IPS DF 19.7 (cell line): ENCODE results near the gene SUSD2.
"Not testable (repeated sequence)": the region's sequence is repeated elsewhere in the genome, so short reads cannot be mapped to it uniquely, and the experiment has no call there.

Source experiments
- DNase-seq: peaks from one replicate; pipeline ENCODE4 v3.0.0-alpha.2; 2013; ENCODE audit warnings: low read depth, low spot score

SUSD2 gene

GRCh38 chr22:24176040-24176439, 5.2 kb upstream of the SUSD2 start:
- no peak for DNase-seq

DNA sequence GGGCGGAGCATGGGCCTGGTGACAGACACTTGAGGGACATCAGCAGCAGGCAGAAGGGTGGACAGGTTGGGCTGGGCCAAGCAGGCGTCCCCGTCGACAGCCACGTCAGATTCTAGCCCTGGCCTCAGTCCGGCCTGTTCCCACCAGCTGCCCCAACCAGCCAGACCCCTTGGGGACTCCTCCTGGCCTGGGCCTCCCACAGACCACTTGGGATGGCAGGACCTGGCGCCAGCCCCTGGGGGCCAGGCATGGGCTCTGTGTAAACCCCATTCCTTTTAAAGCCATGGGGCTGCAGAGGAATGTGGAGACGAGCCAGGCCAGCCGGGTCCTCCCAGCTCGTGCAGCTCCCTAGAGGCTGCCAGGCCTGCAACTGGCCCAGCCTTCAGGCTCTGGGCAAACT, 4.7 kb upstream of the SUSD2 start:
- DNase-seq: no peak

DNA sequence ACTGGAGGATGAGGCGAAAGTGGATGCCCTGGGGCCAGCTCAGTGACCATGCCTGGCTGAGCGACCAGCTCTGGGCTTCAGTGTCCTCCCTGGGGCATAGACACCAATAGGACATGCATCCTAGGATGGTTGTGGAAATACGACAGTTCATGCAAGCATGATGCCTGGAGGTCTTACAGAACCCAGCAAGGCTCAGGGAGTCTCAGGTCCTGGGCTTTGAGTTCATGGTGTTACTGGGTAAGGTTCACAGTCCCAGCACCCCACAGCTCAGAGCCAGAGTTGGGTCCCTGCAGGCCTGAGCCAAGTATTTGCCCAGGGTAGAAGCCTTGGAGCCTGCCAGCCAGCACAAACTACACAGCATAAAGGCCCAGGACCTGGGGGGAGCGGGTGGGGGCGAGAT, 4.2 kb upstream of the SUSD2 start:
- DNase-seq: no peak

DNA sequence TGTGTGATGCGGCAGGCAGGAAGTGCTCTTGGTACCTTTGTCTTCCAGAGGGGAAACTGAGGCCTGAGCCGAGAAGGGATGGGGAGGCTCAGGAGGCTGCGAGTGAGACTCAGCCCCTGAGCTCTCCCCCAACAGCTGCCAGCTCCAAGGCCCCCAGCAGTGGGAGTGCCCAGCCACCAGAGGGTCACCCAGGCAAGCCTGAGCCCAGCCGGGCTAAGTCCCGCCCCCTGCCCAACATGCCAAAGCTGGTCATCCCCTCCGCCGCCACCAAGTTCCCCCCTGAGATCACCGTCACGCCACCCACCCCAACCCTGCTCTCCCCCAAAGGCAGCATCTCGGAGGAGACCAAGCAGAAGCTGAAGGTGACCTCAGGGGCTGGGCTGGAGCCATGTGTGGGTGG, 3.8 kb upstream of the SUSD2 start:
- no peak for DNase-seq

DNA sequence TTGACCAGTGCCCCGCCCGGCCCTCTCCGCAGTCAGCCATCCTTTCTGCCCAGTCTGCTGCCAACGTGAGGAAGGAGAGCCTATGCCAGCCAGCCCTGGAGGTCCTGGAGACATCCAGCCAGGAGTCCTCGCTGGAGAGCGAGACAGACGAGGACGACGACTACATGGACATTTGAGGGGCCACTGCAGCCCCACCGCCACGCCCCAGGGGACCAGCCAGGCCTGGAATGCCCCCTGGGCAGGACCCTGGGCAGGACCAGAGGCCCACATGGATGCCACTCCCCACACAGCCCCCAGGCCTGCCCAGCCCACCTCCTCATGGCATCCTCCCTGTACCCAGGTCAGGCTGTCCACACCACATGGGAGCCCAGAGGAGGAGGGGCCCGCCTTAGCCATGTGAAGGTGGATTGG, 3.3 kb upstream of the SUSD2 start:
- DNase-seq: no peak

DNA sequence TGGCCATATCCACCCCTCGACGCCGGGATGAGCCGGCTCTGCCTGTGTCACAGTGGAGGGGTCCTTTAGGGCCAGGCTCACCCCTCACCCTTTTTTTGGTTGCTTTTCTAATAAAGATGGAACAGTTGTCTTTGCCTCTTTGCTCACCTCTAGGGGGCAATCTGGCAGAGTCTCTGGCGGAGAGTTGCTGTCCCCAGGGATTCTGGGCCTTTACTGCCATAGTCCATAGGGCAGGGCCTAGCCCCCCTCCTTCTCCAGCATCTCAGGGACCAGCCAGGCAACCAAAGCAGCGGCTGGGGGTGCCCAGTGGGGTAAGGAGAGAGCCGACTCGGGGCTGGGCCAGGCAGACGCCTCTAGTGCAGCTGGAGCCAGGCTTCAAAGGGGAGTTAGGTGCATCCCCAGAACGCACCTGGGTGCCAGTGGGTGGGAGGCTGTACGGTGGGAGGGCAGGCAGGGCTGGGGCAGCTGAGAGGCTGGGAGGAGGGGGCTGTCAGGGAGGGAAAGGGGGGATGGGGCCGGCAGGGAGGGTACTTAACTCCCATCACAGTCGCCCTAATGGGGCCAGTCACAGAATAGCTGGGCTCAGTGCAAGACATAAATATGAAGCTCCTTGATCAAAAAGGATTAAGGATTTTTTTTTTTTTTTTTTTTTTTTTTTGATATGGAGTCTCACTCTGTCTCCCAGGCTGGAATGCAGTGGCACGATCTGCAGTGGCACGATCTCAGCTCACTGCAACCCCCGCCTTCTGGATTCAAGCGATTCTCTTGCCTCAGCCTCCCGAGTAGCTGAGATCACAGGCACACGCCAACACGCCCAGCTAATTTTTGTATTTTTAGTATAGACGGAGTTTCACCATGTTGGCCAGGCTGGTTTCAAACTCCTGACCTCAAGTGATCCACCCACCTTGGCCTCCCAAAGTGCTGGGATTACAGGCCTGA, 2.5 kb upstream of the SUSD2 start:
- no peak for DNase-seq

DNA sequence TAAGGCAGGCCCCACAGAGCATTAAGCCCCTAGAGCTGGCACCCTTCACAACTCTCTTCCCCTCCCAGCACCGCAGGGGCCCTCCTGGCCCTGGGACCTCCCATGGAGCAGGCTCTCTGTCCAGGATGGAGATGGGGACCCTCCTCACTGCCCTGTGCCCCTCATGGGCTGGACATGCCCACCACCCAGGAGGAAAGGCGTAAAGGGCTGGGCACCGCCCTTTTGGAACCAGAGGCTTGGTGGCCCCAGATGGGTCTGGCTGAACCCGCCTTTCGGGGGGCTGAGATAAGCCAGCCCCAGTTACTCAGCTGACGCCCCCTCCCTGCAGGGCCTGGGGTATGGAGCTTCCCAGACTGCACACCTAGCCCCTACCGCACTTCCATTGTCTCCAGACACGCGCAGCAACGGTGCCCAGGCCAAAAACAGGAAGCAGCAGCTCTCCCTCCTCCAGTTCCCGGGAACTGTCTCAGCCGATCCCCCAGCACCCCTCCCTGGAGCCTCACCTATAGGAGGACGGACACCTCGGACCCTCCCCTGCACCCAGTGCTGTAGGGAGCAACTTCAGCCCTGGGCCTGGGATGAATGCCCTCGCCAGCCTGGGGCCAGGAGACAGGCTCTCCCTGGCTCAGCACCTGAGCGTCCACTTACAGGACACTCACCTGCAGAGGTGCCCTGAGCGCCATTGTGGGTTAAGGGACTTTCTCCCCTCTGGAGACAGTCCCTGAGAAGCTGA, 1.6 kb upstream of the SUSD2 start:
- DNase-seq: no peak

GRCh38 chr22:24180316-24181087, 785 bp upstream of the SUSD2 start:
- DNase-seq: no peak

DNA sequence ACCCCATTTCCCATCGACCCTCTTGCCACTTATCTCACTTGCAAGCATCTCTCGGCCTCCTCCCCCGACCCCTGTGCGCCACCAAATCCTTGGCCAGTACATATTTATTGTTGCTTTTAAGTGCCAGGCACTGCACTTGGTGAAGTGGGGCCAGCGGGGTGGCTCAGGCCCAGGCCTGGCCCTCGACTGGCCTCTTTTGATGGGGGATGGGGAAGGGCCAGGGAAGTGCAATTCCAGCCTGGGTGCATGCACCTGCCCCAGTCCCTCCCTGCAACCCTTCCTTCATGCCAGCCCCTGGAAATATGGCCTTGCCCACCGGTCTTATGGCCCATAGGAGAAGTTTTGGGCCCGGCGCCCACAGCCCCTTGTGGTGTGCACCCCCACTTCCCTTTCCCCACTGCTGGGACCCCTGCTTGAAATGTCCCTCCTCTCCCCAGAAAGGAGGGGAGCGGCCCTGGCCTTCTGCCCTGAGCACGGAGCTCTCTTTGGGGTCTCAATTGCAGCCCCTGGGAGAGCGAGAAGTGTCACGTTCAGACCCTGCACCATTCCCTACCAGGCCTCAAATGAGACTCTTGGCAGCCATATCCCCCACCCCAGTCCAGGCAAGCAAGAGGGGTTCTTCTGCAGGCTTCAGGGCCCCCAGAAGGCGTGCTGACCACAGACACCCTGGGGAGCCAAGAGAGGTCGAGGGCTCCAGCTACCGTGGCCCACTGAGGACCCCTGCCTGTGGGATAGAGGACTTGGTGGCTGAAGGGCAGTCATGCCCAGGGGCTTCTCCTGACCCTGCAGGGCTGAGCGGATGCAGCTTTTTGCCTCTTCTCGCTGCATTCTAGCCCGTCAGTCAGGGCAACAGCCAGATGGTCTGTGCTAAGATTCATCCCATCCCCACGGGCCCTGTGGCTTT, 961 bp downstream of the SUSD2 start:
- DNase-seq: no peak

- DNase-seq: not testable (repeated sequence)
Observed at GRCh38 chr22:24182900-24183246, 1.6 kb downstream of the SUSD2 start.

DNA sequence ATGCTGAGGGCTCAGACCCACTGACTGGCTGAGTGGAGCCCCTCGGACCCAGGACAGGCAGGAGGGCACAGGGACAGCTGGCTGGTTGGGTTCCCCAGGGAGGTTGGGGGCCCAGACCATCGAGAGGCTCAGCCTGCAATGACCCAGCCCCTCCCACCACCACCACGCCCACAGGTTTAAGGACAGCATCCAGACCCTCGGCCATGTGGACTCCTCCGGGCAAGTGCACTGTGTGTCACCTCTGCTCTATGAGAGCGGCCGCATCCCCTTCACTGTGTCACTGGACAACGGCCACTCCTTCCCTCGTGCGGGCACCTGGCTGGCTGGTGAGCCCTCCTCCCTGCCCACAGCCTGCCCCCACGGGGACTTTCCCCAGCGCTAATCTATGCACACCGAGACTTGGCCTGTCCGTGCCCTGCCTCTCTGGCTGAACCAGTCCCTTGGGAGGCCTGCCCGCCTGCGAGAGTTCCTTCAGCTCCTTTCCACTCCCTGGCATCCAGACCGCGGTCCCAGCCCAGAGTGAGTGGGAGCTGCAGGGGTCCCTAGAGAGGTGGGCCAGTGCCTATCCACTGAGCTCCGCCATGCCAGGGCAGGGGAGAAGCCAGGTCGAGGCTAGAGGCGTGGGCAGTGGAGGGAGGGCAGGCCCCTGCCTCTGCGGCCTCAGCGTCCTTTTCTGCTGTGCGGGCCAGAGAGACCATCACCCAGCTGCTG, 2.2 kb downstream of the SUSD2 start:
- DNase-seq: no peak

GRCh38 chr22:24184057-24184798, 2.9 kb downstream of the SUSD2 start:
- DNase-seq: no peak

DNA sequence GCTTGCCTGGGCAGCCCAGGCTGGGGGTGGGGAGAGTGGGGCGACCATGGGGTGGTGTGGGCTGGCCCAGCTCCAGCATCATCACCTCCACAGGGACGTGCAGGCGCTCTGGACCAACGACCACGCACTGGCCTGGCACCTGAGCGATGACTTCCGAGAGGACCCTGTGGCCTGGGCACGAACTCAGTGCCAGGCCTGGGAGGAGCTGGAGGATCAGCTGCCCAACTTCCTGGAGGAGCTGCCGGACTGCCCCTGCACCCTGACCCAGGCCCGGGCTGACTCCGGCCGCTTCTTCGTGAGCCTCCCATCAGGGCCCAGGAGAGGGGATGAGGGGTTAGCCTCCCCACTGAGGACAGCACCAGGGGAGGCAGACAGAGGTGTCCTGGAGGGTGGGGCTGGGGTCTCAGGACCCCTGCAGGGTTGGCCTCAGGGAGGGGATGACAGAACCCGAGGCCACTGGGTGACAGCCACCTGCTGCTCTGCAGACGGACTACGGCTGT, 3.8 kb downstream of the SUSD2 start:
- no peak for DNase-seq

GRCh38 chr22:24185501-24186351, 4.4 kb downstream of the SUSD2 start:
- no peak for DNase-seq

GRCh38 chr22:24186352-24186740, 5.1 kb downstream of the SUSD2 start:
- no peak for DNase-seq

GRCh38 chr22:24186892-24187670, 5.8 kb downstream of the SUSD2 start:
- no peak for DNase-seq

GRCh38 chr22:24187731-24188644, 6.7 kb downstream of the SUSD2 start:
- DNase-seq: no peak
